HL-60 (cell line): Measurements from ENCODE around the gene RNF133.

Experiments used
- DNase-seq, 2 experiments: peaks; one replicate each; pipeline ENCODE4 v3.0.0-alpha.2; 2010 to 2020; ENCODE audit warnings: low read depth in 1 of 2, low spot score in 1 of 2
- H3K27ac ChIP-seq: fragments of 250-450 bp; sonication (Bioruptor Pico); replicated peaks from 2 replicates; pipeline ENCODE4 v1.5.1; 2020; ENCODE audit warnings: mild to moderate bottlenecking, moderate library complexity
- H3K27me3 ChIP-seq: fragments of 250-450 bp; sonication (Bioruptor Pico); 2 replicates; pipeline ENCODE4 v1.5.1; 2021; ENCODE audit warnings: mild to moderate bottlenecking, moderate library complexity; ENCODE audit not compliant: insufficient read depth, poor library complexity, severe bottlenecking
- H3K4me3 ChIP-seq: replicated peaks from 2 replicates; pipeline ENCODE4 v1.5.1; 2011; ENCODE audit warnings: mild to moderate bottlenecking, control low read depth, low read length; ENCODE audit not compliant: insufficient read depth
- GABPA ChIP-seq: IDR thresholded peaks from 2 replicates; pipeline ENCODE4 v1.6.1; 2012; ENCODE audit warnings: low read depth
- POLR2AphosphoS5 ChIP-seq: IDR thresholded peaks from 2 replicates; pipeline ENCODE4 v1.6.1; 2012; ENCODE audit warnings: low read depth
- SPI1 ChIP-seq: IDR thresholded peaks from 2 replicates; pipeline ENCODE4 v1.6.1; 2012; ENCODE audit warnings: low read depth, mild to moderate bottlenecking, borderline replicate concordance
- TF ChIP-seq, protein P1 (sequence below): IDR thresholded peaks from one replicate; pipeline ENCODE4 v1.5.1; 2011; ENCODE audit warnings: low read length, control low read depth, inconsistent platforms; ENCODE audit not compliant: insufficient read depth
- TF ChIP-seq, protein P2 (sequence below): IDR thresholded peaks from 2 replicates; pipeline ENCODE4 v1.6.1; 2012; ENCODE audit warnings: low read depth; ENCODE audit not compliant: insufficient replicate concordance

The RNF133 gene

DNA sequence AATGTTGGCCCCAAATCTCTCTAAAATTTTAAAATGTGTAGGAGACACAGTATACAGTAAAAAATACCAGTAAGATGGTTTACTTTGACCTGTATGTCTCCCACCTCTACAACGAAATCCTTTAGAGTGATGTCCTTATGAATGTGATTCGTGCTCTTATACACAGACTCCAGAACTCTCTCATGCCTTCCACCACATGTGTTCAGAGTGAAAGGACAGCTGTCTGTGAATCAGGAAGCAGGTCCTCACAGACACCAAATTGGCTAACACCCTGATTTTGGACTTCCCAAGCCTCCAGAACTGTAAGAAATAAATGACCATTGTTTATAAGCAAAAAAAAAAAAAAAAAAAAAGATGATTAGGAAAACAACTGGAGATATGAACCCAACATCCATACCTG lies 35.2 kb downstream of the RNF133 start:
- DNase-seq = no peak
- Histone ChIP-seq H3K27ac (no peak overlapping the region), H3K27me3 (no peaks in the 10 kb centered on the region), H3K4me3 (no peak overlapping the region)
- TF ChIP-seq, protein P1, sequence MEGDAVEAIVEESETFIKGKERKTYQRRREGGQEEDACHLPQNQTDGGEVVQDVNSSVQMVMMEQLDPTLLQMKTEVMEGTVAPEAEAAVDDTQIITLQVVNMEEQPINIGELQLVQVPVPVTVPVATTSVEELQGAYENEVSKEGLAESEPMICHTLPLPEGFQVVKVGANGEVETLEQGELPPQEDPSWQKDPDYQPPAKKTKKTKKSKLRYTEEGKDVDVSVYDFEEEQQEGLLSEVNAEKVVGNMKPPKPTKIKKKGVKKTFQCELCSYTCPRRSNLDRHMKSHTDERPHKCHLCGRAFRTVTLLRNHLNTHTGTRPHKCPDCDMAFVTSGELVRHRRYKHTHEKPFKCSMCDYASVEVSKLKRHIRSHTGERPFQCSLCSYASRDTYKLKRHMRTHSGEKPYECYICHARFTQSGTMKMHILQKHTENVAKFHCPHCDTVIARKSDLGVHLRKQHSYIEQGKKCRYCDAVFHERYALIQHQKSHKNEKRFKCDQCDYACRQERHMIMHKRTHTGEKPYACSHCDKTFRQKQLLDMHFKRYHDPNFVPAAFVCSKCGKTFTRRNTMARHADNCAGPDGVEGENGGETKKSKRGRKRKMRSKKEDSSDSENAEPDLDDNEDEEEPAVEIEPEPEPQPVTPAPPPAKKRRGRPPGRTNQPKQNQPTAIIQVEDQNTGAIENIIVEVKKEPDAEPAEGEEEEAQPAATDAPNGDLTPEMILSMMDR = no peak
- no peak for TF ChIP-seq GABPA
- TF ChIP-seq, protein P2, sequence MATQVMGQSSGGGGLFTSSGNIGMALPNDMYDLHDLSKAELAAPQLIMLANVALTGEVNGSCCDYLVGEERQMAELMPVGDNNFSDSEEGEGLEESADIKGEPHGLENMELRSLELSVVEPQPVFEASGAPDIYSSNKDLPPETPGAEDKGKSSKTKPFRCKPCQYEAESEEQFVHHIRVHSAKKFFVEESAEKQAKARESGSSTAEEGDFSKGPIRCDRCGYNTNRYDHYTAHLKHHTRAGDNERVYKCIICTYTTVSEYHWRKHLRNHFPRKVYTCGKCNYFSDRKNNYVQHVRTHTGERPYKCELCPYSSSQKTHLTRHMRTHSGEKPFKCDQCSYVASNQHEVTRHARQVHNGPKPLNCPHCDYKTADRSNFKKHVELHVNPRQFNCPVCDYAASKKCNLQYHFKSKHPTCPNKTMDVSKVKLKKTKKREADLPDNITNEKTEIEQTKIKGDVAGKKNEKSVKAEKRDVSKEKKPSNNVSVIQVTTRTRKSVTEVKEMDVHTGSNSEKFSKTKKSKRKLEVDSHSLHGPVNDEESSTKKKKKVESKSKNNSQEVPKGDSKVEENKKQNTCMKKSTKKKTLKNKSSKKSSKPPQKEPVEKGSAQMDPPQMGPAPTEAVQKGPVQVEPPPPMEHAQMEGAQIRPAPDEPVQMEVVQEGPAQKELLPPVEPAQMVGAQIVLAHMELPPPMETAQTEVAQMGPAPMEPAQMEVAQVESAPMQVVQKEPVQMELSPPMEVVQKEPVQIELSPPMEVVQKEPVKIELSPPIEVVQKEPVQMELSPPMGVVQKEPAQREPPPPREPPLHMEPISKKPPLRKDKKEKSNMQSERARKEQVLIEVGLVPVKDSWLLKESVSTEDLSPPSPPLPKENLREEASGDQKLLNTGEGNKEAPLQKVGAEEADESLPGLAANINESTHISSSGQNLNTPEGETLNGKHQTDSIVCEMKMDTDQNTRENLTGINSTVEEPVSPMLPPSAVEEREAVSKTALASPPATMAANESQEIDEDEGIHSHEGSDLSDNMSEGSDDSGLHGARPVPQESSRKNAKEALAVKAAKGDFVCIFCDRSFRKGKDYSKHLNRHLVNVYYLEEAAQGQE = no peak
- TF ChIP-seq SPI1 = no peak
- TF ChIP-seq POLR2AphosphoS5 = no peak

DNA sequence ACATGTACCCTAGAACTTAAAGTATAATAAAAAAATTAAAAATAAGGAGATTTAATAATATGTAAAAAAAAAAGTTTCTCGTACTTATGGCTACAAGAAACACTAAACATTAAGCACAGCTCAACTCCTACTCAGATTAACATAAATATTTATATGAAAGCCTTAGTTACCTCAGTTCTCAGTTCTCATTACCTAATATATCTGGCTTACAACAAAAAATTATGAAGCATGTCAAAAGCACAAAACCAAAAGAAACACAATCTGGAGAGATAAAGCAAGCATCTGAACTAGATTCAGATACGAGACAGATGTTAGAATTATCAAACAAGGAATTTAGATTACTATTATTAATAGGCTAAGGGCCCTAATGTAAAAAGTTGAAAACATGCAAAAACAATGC lies 40.1 kb downstream of the RNF133 start:
- H3K27ac ChIP-seq = no peak overlapping the region
- H3K4me3 ChIP-seq = no peak overlapping the region
- no peak for DNase-seq
- TF ChIP-seq SPI1 (no peak), GABPA (no peak), POLR2AphosphoS5 (no peak)
- TF ChIP-seq, protein P2 = no peak
- TF ChIP-seq, protein P1 = no peak
- no peaks in the 10 kb centered on the region for H3K27me3 ChIP-seq

DNA sequence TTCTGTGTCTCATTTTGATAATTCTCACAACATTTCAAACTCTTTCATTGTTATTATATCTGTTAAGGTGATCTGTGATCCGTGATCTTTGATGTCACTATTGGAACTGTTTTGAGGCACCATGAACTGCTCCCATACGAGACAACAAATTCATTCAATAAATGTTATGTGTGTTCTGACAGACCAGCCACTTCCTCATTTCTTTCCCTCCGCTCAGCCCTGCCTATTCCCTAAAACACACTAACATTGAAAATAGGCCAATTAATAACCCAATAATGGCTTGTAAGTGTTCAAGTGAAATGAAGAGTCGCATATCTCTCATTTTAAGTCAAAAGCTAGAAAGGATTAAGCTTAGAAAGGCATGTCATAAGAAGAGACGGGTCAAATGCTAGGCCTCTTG lies 45.2 kb downstream of the RNF133 start:
- DNase-seq = no peak
- H3K27ac ChIP-seq = no peak overlapping the region

More for the DNA sequence above, 45.2 kb downstream of the RNF133 start:
- H3K27me3 ChIP-seq = no peaks in the 10 kb centered on the region
- no peak overlapping the region for H3K4me3 ChIP-seq
- peak; percentile 67; the same call in 1 of the 2 replicates for TF ChIP-seq SPI1
- TF ChIP-seq, protein P2 = no peak
